ENCODE measurements around the gene UBC. TPM values are rescaled to one million over a fixed set of nuclear protein-coding genes. Genes with fewer than 3 reads are reported as not detected.

UBC gene
- polyA plus RNA-seq, 3 donors: 1,361 to 1,430 (median 1,401) TPM

GRCh38 chr12:124867401-124867930, 47.0 kb downstream of the UBC start:
- no peak for DNase-seq (ENCODE audit: low read depth in 3 of 3, low spot score in 2 of 3)

GRCh38 chr12:124866883-124867400, 47.5 kb downstream of the UBC start:
- no peak for DNase-seq (ENCODE audit: low read depth in 3 of 3, low spot score in 2 of 3)

GRCh38 chr12:124866195-124866882, 48.1 kb downstream of the UBC start:
- DNase-seq (ENCODE audit: low read depth in 3 of 3, low spot score in 2 of 3): no peak

GRCh38 chr12:124865728-124866127, 48.7 kb downstream of the UBC start:
- no peak for DNase-seq (ENCODE audit: low read depth in 3 of 3, low spot score in 2 of 3)

- DNase-seq (ENCODE audit: low read depth in 3 of 3, low spot score in 2 of 3): no peak
Observed at GRCh38 chr12:124864326-124864752, 50.1 kb downstream of the UBC start.

- peak in 1 of 3 donors; percentile 66 for DNase-seq (ENCODE audit: low read depth in 3 of 3, low spot score in 2 of 3)
Observed at GRCh38 chr12:124863416-124864325, 50.8 kb downstream of the UBC start, which contains the start of gene SCARB1. TSS of gene SCARB1 (minus strand) at chr12:124863864. CDS start at chr12:124863720, 144 bp downstream.

GRCh38 chr12:124862768-124863415, 51.6 kb downstream of the UBC start:
- DNase-seq (ENCODE audit: low read depth in 3 of 3, low spot score in 2 of 3): no peak

GRCh38 chr12:124861898-124862676, 52.4 kb downstream of the UBC start:
- no peak for DNase-seq (ENCODE audit: low read depth in 3 of 3, low spot score in 2 of 3)

Other genes with a start within 250 kb of the UBC start
- 10 to 100 TPM; 18.5 to 24.4 (median 21.1) TPM for gene SCARB1, start 50.8 kb downstream of the UBC start, polyA plus RNA-seq (ENCODE audit: insufficient read length in 3 of 3)
- 1 to 10 TPM; 8.6 to 9.2 (median 9.1) TPM for gene DHX37, start 74.5 kb upstream of the UBC start, polyA plus RNA-seq (ENCODE audit: insufficient read length in 3 of 3)
- 10 to 100 TPM; 10.7 to 11.9 (median 10.8) TPM for gene BRI3BP, start 79.0 kb upstream of the UBC start, polyA plus RNA-seq (ENCODE audit: insufficient read length in 3 of 3)
- gene AACS, start 150.8 kb upstream of the UBC start, polyA plus RNA-seq (ENCODE audit: insufficient read length in 3 of 3): 10 to 100 TPM; 22.4 to 24.2 (median 22.8) TPM